Stimulated activated naive B cell treated with anti-CD40 and anti-IgM and Interleukin-4, amounts not matched to agents 10 μg/mL and 1 μg/mL and 100 μg/mL, for 72 hours (primary cell): ENCODE data around the gene RNF150.

ENCODE experiments used
- ATAC-seq, 2 donors: fragments of 150-1000 bp; cut with Tn5 transposase; replicated peaks; 2 replicates each; pipeline ENCODE4 v1.10.0; 2021; ENCODE audit warnings: moderate library complexity in 1 of 2
- DNase-seq: peaks from one replicate; pipeline ENCODE4 v3.0.0; 2021
- H3K27ac Mint-ChIP-seq: one replicate; pipeline ENCODE4 v1.8.0; 2022; ENCODE audit warnings: mild to moderate bottlenecking, mixed read lengths
- H3K27me3 Mint-ChIP-seq, 2 donors: one replicate each; pipeline ENCODE4 v1.8.0; 2022; ENCODE audit warnings: mixed read lengths in 2 of 2
- H3K36me3 Mint-ChIP-seq, 2 donors: one replicate each; pipeline ENCODE4 v1.8.0; 2022; ENCODE audit warnings: mixed read lengths in 2 of 2, mild to moderate bottlenecking in 1 of 2
- H3K4me1 Mint-ChIP-seq, 2 donors: one replicate each; pipeline ENCODE4 v1.8.0; 2022; ENCODE audit warnings: mixed read lengths in 2 of 2, mild to moderate bottlenecking in 1 of 2
- H3K4me3 Mint-ChIP-seq, 2 donors: one replicate each; pipeline ENCODE4 v1.8.0; 2022; ENCODE audit warnings: mild to moderate bottlenecking in 2 of 2, mixed read lengths in 2 of 2, moderate library complexity in 1 of 2
- H3K9me3 Mint-ChIP-seq, 2 donors: one replicate each; pipeline ENCODE4 v1.8.0; 2022; ENCODE audit warnings: mixed read lengths in 2 of 2, mild to moderate bottlenecking in 1 of 2

RNF150 gene

GRCh38 chr4:140865253-140866217 is 267.7 kb downstream of the RNF150 start:
- Mint-ChIP-seq H3K4me1 (peaks cover 10 to 11% of the 10 kb centered on the region in 2 donors), H3K27ac (no peak overlapping the region), H3K36me3 (no peaks in the 10 kb centered on the region), H3K4me3 (no peak overlapping the region), H3K9me3 (no peaks in the 10 kb centered on the region), H3K27me3 (peaks cover 8 to 9% of the 10 kb centered on the region in 2 donors)
- ATAC-seq (peak in 1 of 2 donors; percentile 45), DNase-seq (no peak)

- H3K27ac Mint-ChIP-seq: no peak overlapping the region
- peaks cover 10 to 11% of the 10 kb centered on the region in 2 donors for H3K4me1 Mint-ChIP-seq
- no peak overlapping the region for H3K4me3 Mint-ChIP-seq
- ATAC-seq (no peak), DNase-seq (no peak)
- no peaks in the 10 kb centered on the region for H3K36me3 Mint-ChIP-seq
- H3K27me3 Mint-ChIP-seq: peaks cover 4 to 6% of the 10 kb centered on the region in 2 donors
- no peaks in the 10 kb centered on the region for H3K9me3 Mint-ChIP-seq
These were observed 270.1 kb downstream of the RNF150 start for GRCh38 chr4:140863197-140863596.

GRCh38 chr4:140862177-140862442 is 271.2 kb downstream of the RNF150 start:
- Mint-ChIP-seq H3K27ac (no peak overlapping the region), H3K4me1 (peaks cover 10 to 11% of the 10 kb centered on the region in 2 donors), H3K4me3 (no peak overlapping the region), H3K9me3 (no peaks in the 10 kb centered on the region), H3K27me3 (no peaks in the 10 kb centered on the region), H3K36me3 (no peaks in the 10 kb centered on the region)
- DNase-seq (no peak), ATAC-seq (no peak)

- H3K9me3 Mint-ChIP-seq: no peaks in the 10 kb centered on the region
- no peaks in the 10 kb centered on the region for H3K36me3 Mint-ChIP-seq
- H3K4me1 Mint-ChIP-seq: peaks cover 10 to 11% of the 10 kb centered on the region in 2 donors
- ATAC-seq: peak; percentile 75 to 79
- H3K4me3 Mint-ChIP-seq: no peak overlapping the region
- H3K27ac Mint-ChIP-seq: no peak overlapping the region
- no peaks in the 10 kb centered on the region for H3K27me3 Mint-ChIP-seq
- peak; percentile 49 for DNase-seq
These were observed 271.7 kb downstream of the RNF150 start for GRCh38 chr4:140861359-140862176.

- DNase-seq (no peak), ATAC-seq (no peak)
- no peak overlapping the region for H3K27ac Mint-ChIP-seq
- no peaks in the 10 kb centered on the region for H3K27me3 Mint-ChIP-seq
- H3K4me1 Mint-ChIP-seq: peaks cover 9 to 18% of the 10 kb centered on the region in 2 donors
- H3K4me3 Mint-ChIP-seq: no peak overlapping the region
- H3K9me3 Mint-ChIP-seq: no peaks in the 10 kb centered on the region
- no peaks in the 10 kb centered on the region for H3K36me3 Mint-ChIP-seq
These were observed 274.4 kb downstream of the RNF150 start for GRCh38 chr4:140858897-140859296.

GRCh38 chr4:140857111-140857510 is 276.2 kb downstream of the RNF150 start:
- Mint-ChIP-seq H3K36me3 (no peaks in the 10 kb centered on the region), H3K4me3 (no peak overlapping the region), H3K9me3 (no peaks in the 10 kb centered on the region), H3K27me3 (no peaks in the 10 kb centered on the region), H3K27ac (no peak overlapping the region), H3K4me1 (peaks cover 2 to 8% of the 10 kb centered on the region in 2 donors)
- DNase-seq (no peak), ATAC-seq (no peak)

- ATAC-seq (no peak), DNase-seq (no peak)
- no peak overlapping the region for H3K27ac Mint-ChIP-seq
- no peaks in the 10 kb centered on the region for H3K36me3 Mint-ChIP-seq
- H3K4me1 Mint-ChIP-seq: peaks cover 2 to 8% of the 10 kb centered on the region in 2 donors
- H3K27me3 Mint-ChIP-seq: no peaks in the 10 kb centered on the region
- H3K4me3 Mint-ChIP-seq: no peak overlapping the region
- no peaks in the 10 kb centered on the region for H3K9me3 Mint-ChIP-seq
These were observed 276.6 kb downstream of the RNF150 start for GRCh38 chr4:140856621-140857062.

GRCh38 chr4:140854168-140854567 is 279.1 kb downstream of the RNF150 start:
- Mint-ChIP-seq H3K4me1 (peaks cover 4 to 19% of the 10 kb centered on the region in 2 donors), H3K9me3 (no peaks in the 10 kb centered on the region), H3K4me3 (no peak overlapping the region), H3K27ac (no peak overlapping the region), H3K27me3 (no peaks in the 10 kb centered on the region), H3K36me3 (no peaks in the 10 kb centered on the region)
- DNase-seq (no peak), ATAC-seq (no peak)

- no peak overlapping the region for H3K27ac Mint-ChIP-seq
- H3K36me3 Mint-ChIP-seq: no peaks in the 10 kb centered on the region
- ATAC-seq (no peak), DNase-seq (no peak)
- H3K4me1 Mint-ChIP-seq: peaks cover 6 to 19% of the 10 kb centered on the region in 2 donors
- no peaks in the 10 kb centered on the region for H3K9me3 Mint-ChIP-seq
- no peak overlapping the region for H3K4me3 Mint-ChIP-seq
- H3K27me3 Mint-ChIP-seq: no peaks in the 10 kb centered on the region
These were observed 281.5 kb downstream of the RNF150 start for GRCh38 chr4:140851804-140852203.

- Mint-ChIP-seq H3K4me1 (peaks cover 7 to 19% of the 10 kb centered on the region in 2 donors), H3K36me3 (no peaks in the 10 kb centered on the region), H3K27ac (no peak overlapping the region), H3K27me3 (no peaks in the 10 kb centered on the region), H3K9me3 (no peaks in the 10 kb centered on the region), H3K4me3 (no peak overlapping the region)
- peak; percentile 72 to 79 for ATAC-seq
- DNase-seq: peak; percentile 43
These were observed 282.1 kb downstream of the RNF150 start for GRCh38 chr4:140851032-140851636.

GRCh38 chr4:140849526-140849925 is 283.7 kb downstream of the RNF150 start:
- Mint-ChIP-seq H3K27me3 (no peaks in the 10 kb centered on the region), H3K4me1 (peaks cover 7 to 11% of the 10 kb centered on the region in 2 donors), H3K9me3 (no peaks in the 10 kb centered on the region), H3K27ac (no peak overlapping the region), H3K4me3 (no peak overlapping the region), H3K36me3 (no peaks in the 10 kb centered on the region)
- DNase-seq (no peak), ATAC-seq (no peak)

GRCh38 chr4:140846736-140847135 is 286.5 kb downstream of the RNF150 start:
- no peaks in the 10 kb centered on the region for H3K27me3 Mint-ChIP-seq
- ATAC-seq (no peak), DNase-seq (no peak)
- H3K27ac Mint-ChIP-seq: no peak overlapping the region
- H3K4me1 Mint-ChIP-seq: peaks cover 7 to 11% of the 10 kb centered on the region in 2 donors
- H3K36me3 Mint-ChIP-seq: no peaks in the 10 kb centered on the region
- H3K9me3 Mint-ChIP-seq: peaks cover 0 to 1% of the 10 kb centered on the region in 2 donors
- no peak overlapping the region for H3K4me3 Mint-ChIP-seq

- no peak overlapping the region for H3K4me3 Mint-ChIP-seq
- H3K4me1 Mint-ChIP-seq: peaks cover 1 to 4% of the 10 kb centered on the region in 2 donors
- no peaks in the 10 kb centered on the region for H3K36me3 Mint-ChIP-seq
- no peak overlapping the region for H3K27ac Mint-ChIP-seq
- ATAC-seq (no peak), DNase-seq (no peak)
- H3K9me3 Mint-ChIP-seq: peaks cover 3 to 4% of the 10 kb centered on the region in 2 donors
- no peaks in the 10 kb centered on the region for H3K27me3 Mint-ChIP-seq
These were observed 289.2 kb downstream of the RNF150 start for GRCh38 chr4:140844061-140844460.

- Mint-ChIP-seq H3K4me3 (no peak overlapping the region), H3K27ac (peak overlapping the region; percentile 33), H3K27me3 (no peaks in the 10 kb centered on the region), H3K4me1 (peaks cover 13 to 16% of the 10 kb centered on the region in 2 donors), H3K36me3 (no peaks in the 10 kb centered on the region), H3K9me3 (peaks cover 3 to 4% of the 10 kb centered on the region in 2 donors)
- DNase-seq (no peak), ATAC-seq (no peak)
These were observed 292.1 kb downstream of the RNF150 start for GRCh38 chr4:140841186-140841585.
